ENCODE measurements around the gene ANGPT4. TPM values are rescaled to one million over a fixed set of nuclear protein-coding genes. Genes with fewer than 3 reads are reported as not detected.

The ANGPT4 gene, protein sequence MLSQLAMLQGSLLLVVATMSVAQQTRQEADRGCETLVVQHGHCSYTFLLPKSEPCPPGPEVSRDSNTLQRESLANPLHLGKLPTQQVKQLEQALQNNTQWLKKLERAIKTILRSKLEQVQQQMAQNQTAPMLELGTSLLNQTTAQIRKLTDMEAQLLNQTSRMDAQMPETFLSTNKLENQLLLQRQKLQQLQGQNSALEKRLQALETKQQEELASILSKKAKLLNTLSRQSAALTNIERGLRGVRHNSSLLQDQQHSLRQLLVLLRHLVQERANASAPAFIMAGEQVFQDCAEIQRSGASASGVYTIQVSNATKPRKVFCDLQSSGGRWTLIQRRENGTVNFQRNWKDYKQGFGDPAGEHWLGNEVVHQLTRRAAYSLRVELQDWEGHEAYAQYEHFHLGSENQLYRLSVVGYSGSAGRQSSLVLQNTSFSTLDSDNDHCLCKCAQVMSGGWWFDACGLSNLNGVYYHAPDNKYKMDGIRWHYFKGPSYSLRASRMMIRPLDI
- total RNA-seq: not detected in 2 replicates

DNA sequence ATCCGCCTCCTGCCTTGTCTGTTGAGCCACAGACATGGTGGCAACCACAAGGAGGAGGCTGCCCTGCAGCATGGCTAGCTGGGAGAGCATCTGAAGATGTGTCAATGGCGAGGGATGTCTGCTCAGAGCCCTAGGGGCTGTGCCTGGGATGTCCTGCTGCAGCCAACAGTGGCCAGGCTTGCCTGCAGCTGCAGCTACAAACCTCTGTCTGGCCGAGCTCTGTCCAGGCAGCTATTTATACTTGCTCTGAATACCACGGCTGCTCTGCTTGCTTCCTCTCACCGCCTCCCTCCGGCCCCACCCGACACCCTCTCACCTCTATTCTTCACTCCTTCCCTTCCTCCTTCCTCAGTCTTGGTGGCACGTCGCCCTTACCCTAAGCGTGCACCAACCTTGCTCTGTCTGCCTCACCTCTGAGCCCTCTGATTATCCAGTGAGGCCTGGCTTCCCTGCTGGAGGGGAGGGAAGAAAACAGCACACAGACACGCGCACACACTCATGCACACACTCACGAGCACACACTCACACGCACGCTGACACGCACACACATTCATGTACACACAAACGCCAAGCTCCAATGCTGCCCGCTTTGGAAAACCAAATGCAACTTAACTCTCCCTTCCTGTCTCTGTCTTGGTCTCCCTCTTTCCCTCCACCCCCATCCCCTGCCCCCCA is at the start of gene ANGPT4:
Gene ANGPT4, minus strand, starts transcription at position 210 of the 675 bp plus-strand sequence. Its CDS starts 120 bp downstream, at position 90.

DNA sequence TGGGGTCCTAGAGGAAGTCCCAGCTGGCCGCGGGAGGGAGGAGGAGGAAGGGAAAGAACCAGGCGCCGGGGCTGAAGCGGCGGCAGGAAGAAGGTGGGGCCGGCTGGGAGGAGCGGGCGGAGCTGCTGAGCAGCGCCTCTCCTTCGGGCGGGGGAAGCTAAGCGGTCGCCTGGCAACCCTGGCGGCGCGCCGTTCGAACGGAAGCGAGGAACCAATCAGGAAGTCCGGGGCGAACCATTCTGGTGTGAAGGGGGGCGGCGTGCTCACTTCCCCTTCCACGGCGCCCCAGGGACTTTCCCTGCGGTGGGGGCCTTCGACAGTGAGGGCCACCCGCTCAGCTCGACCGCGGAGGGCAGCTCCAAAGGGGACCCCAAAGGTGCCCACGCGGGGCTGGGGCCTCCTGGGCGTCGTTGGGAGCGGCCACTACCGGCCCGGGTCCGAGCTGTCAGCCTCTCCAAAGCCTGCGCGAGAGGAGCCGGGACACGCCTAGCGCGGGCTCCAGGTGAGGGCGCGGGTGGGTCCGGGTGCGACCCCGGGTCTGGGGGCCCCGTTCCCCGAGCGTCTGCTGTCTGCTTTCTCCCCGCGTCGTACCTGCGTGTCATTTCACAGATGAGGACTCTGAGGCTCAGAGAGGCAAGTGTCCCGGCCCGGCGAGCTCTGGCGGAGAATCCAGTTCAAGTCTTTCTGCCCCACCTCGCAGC is 82.5 kb downstream of the ANGPT4 start, which contains the start of gene FAM110A:
Gene FAM110A, plus strand, starts transcription at position 266 of the 701 bp plus-strand sequence. CDS start 11,090 bp downstream, outside the sequence.

Other genes starting within 250 kb of the ANGPT4 start
- not detected in 2 replicates for gene SCRT2, start 240.5 kb downstream of the ANGPT4 start, total RNA-seq
- gene SLC52A3, start 147.8 kb downstream of the ANGPT4 start, total RNA-seq: not detected in 2 replicates
- 0.59 and 1.8 TPM in 2 replicates for gene FAM110A, start 82.6 kb downstream of the ANGPT4 start, total RNA-seq
- not detected in 2 replicates for gene RSPO4, start 86.0 kb upstream of the ANGPT4 start, total RNA-seq
- 21.7 and 53.2 TPM in 2 replicates for gene PSMF1, start 202.3 kb upstream of the ANGPT4 start, total RNA-seq

Measured in smooth muscle cell of the umbilical artery (primary cell).